HepG2 (cell line): Measurements from ENCODE around the gene AP4S1. TPM values are rescaled to one million over a fixed set of nuclear protein-coding genes. Genes with fewer than 3 reads are reported as not detected.

Source experiments
- CCDC6 ChIP-seq: sonication (generic); formaldehyde crosslinking; IDR thresholded peaks from 2 replicates; pipeline ENCODE4 v1.8.1; 2022; ENCODE audit warnings: mild to moderate bottlenecking, missing genetic modification reagents, moderate library complexity
- EED ChIP-seq: sonication (generic); formaldehyde crosslinking; IDR thresholded peaks from 2 replicates; pipeline ENCODE4 v1.5.0; 2020; ENCODE audit warnings: mild to moderate bottlenecking, missing genetic modification reagents
- HNF4G ChIP-seq, 2 experiments: sonication (generic) in 1 of 2; formaldehyde crosslinking in 1 of 2; IDR thresholded peaks; 2 replicates each; pipeline versions ENCODE4 v1.4.0 to v1.6.1; 2011 to 2020; ENCODE audit warnings: borderline replicate concordance in 2 of 2, low read depth in 2 of 2, mild to moderate bottlenecking in 2 of 2, low read length in 1 of 2, missing genetic modification reagents in 1 of 2, moderate library complexity in 1 of 2
- KLF6 ChIP-seq: IDR thresholded peaks from 2 replicates; pipeline ENCODE4 v1.8.0; 2016; ENCODE audit warnings: missing biosample characterization, missing genetic modification reagents
- MTERF4 ChIP-seq: sonication (generic); formaldehyde crosslinking; IDR thresholded peaks from 2 replicates; pipeline ENCODE4 v1.8.0; 2023; ENCODE audit warnings: mild to moderate bottlenecking, missing genetic modification reagents
- MTF1 ChIP-seq: sonication (generic); formaldehyde crosslinking; IDR thresholded peaks from 2 replicates; pipeline ENCODE4 v1.5.0; 2020; ENCODE audit warnings: missing genetic modification reagents
- NCOA1 ChIP-seq: sonication (generic); formaldehyde crosslinking; IDR thresholded peaks from 2 replicates; pipeline ENCODE4 v1.9.0; 2021; ENCODE audit warnings: missing genetic modification reagents
- NFE2 ChIP-seq: sonication (generic); formaldehyde crosslinking; IDR thresholded peaks from 2 replicates; pipeline ENCODE4 v1.4.0; 2020; ENCODE audit warnings: missing genetic modification reagents
- PCBP2 ChIP-seq: fragments of 200-400 bp; formaldehyde crosslinking; optimal IDR thresholded peaks from 2 replicates; pipeline ENCODE3; 2018; ENCODE audit warnings: low read length, low read depth; ENCODE audit not compliant: poor library complexity, severe bottlenecking
- REL ChIP-seq: sonication (generic); formaldehyde crosslinking; conservative IDR thresholded peaks from 2 replicates; pipeline ENCODE4 v1.8.0; 2022; ENCODE audit warnings: mild to moderate bottlenecking, missing genetic modification reagents, moderate library complexity
- SCMH1 ChIP-seq: sonication (generic); formaldehyde crosslinking; IDR thresholded peaks from 2 replicates; pipeline ENCODE4 v1.9.0; 2021; ENCODE audit warnings: missing genetic modification reagents, mild to moderate bottlenecking, borderline replicate concordance
- TAF1 ChIP-seq: sonication (generic); formaldehyde crosslinking; IDR thresholded peaks from 2 replicates; pipeline ENCODE4 v1.4.0; 2020; ENCODE audit warnings: missing genetic modification reagents
- TBP ChIP-seq: sonication (generic); formaldehyde crosslinking; IDR thresholded peaks from 2 replicates; pipeline ENCODE4 v1.5.0; 2020; ENCODE audit warnings: missing genetic modification reagents
- TEAD3 ChIP-seq: optimal IDR thresholded peaks from 2 replicates; pipeline ENCODE3; 2016; ENCODE audit warnings: borderline replicate concordance
- ZBTB39 ChIP-seq: sonication (generic); formaldehyde crosslinking; IDR thresholded peaks from 2 replicates; pipeline ENCODE4 v1.5.0; 2020; ENCODE audit warnings: missing genetic modification reagents
- ZKSCAN8 ChIP-seq: IDR thresholded peaks from 2 replicates; pipeline ENCODE4 v1.6.1; 2016; ENCODE audit warnings: borderline replicate concordance, missing genetic modification reagents, missing compliant biosample characterization
- ZNF343 ChIP-seq: sonication (generic); formaldehyde crosslinking; IDR thresholded peaks from 2 replicates; pipeline ENCODE4 v1.4.0; 2020; ENCODE audit warnings: mild to moderate bottlenecking, missing genetic modification reagents
- ZNF468 ChIP-seq: sonication (generic); formaldehyde crosslinking; IDR thresholded peaks from 2 replicates; pipeline ENCODE4 v1.8.0; 2022; ENCODE audit warnings: mild to moderate bottlenecking, moderate library complexity, missing genetic modification reagents
- ZNF501 ChIP-seq: sonication (generic); formaldehyde crosslinking; IDR thresholded peaks from 2 replicates; pipeline ENCODE4 v1.5.1; 2020; ENCODE audit warnings: mild to moderate bottlenecking, moderate library complexity, missing genetic modification reagents
- ZNF574 ChIP-seq: sonication (generic); formaldehyde crosslinking; IDR thresholded peaks from 2 replicates; pipeline ENCODE4 v1.4.0; 2020; ENCODE audit warnings: missing genetic modification reagents
- ZNF580 ChIP-seq: IDR thresholded peaks from 2 replicates; pipeline ENCODE4 v1.6.1; 2016; ENCODE audit warnings: low read depth, borderline replicate concordance
- ZNF629 ChIP-seq: sonication (generic); formaldehyde crosslinking; conservative IDR thresholded peaks from 2 replicates; pipeline ENCODE4 v1.5.0; 2020; ENCODE audit warnings: missing genetic modification reagents
- ZNF770 ChIP-seq: sonication (generic); formaldehyde crosslinking; IDR thresholded peaks from 2 replicates; pipeline ENCODE4 v1.5.0; 2020; ENCODE audit warnings: mild to moderate bottlenecking, missing genetic modification reagents
- ZNF782 ChIP-seq: sonication (generic); formaldehyde crosslinking; IDR thresholded peaks from 2 replicates; pipeline ENCODE4 v1.4.0; 2020; ENCODE audit warnings: missing genetic modification reagents, mild to moderate bottlenecking, borderline replicate concordance
- polyA plus RNA-seq, 8 experiments: library from polyadenylated mRNA; depleted of rRNA in 3 of 8; stranded (reverse) in 7 of 8; unstranded in 1 of 8; fragments of >200 nt; fragmentation: Illumina TruSeq in 4 of 8; extraction: Trizol in 4 of 8; gene quantifications; 2 replicates each; pipeline versions ENCODE4 v1.2.1 to v1.2.3, GENCODE V29; 2011 to 2016; ENCODE audit warnings: low read depth in 4 of 8, missing spikeins in 1 of 8, mixed read lengths in 1 of 8; ENCODE audit not compliant: insufficient read depth in 1 of 8
- total RNA-seq, 5 experiments: library from RNA; depleted of rRNA; stranded (reverse); fragments of >200 nt; fragmentation: Illumina TruSeq; extraction: Trizol; gene quantifications; 2 replicates each; pipeline ENCODE4 v1.2.3, GENCODE V29; 2016; ENCODE audit warnings: low read depth in 1 of 5

Gene AP4S1
- total and polyA plus RNA-seq, 2 of the 13 experiments (the other 11 are each of a cell fraction or from before 2014, with no cell fraction given), result 3.9 to 21.1 TPM

GRCh38 chr14:30980980-30981379, 44.5 kb upstream of the AP4S1 start (continued):
- TF ChIP-seq PCBP2 (no peak), SCMH1 (CRISPR knock-in tag) (no peak), ZKSCAN8 (CRISPR knock-in tag) (no peak), ZNF782 (CRISPR knock-in tag) (no peak), EED (CRISPR knock-in tag) (no peak), TBP (no peak), CCDC6 (CRISPR knock-in tag) (no peak), NFE2 (CRISPR knock-in tag) (no peak), ZNF770 (CRISPR knock-in tag) (peak; percentile 100), ZNF629 (CRISPR knock-in tag) (no peak), ZNF343 (CRISPR knock-in tag) (no peak), TEAD3 (CRISPR knock-in tag) (peak; percentile 46), ZBTB39 (no peak), ZNF580 (CRISPR knock-in tag) (no peak), ZNF468 (CRISPR knock-in tag) (no peak), MTF1 (no peak), ZNF501 (CRISPR knock-in tag) (0 out of 2 replicates have a peak, but pooled peaks have one; percentile 7), NCOA1 (no peak), HNF4G (IDR thresholded peaks at IDR 0.05; ENCODE audit: borderline replicate concordance, low read depth, low read length) (no peak), HNF4G (CRISPR knock-in tag; IDR thresholded peaks at IDR 0.05; ENCODE audit: borderline replicate concordance, low read depth) (no peak), KLF6 (CRISPR knock-in tag) (no peak), ZNF574 (CRISPR knock-in tag) (no peak), REL (CRISPR knock-in tag) (no peak), TAF1 (CRISPR knock-in tag) (no peak), MTERF4 (CRISPR knock-in tag) (no peak)
